Stimulated activated CD8-positive, alpha-beta memory T cell treated with anti-CD3 and anti-CD28 coated beads, Interleukin-4, amount 100 ng/mL, for 1 hour (primary cell): ENCODE data around the gene SLC9A5.

ENCODE experiments used
- DNase-seq, 2 donors: peaks; one replicate each; pipeline ENCODE4 v3.0.0-alpha.2; 2020; ENCODE audit warnings: low read depth in 2 of 2, low spot score in 1 of 2

Gene SLC9A5, protein sequence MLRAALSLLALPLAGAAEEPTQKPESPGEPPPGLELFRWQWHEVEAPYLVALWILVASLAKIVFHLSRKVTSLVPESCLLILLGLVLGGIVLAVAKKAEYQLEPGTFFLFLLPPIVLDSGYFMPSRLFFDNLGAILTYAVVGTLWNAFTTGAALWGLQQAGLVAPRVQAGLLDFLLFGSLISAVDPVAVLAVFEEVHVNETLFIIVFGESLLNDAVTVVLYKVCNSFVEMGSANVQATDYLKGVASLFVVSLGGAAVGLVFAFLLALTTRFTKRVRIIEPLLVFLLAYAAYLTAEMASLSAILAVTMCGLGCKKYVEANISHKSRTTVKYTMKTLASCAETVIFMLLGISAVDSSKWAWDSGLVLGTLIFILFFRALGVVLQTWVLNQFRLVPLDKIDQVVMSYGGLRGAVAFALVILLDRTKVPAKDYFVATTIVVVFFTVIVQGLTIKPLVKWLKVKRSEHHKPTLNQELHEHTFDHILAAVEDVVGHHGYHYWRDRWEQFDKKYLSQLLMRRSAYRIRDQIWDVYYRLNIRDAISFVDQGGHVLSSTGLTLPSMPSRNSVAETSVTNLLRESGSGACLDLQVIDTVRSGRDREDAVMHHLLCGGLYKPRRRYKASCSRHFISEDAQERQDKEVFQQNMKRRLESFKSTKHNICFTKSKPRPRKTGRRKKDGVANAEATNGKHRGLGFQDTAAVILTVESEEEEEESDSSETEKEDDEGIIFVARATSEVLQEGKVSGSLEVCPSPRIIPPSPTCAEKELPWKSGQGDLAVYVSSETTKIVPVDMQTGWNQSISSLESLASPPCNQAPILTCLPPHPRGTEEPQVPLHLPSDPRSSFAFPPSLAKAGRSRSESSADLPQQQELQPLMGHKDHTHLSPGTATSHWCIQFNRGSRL

DNA sequence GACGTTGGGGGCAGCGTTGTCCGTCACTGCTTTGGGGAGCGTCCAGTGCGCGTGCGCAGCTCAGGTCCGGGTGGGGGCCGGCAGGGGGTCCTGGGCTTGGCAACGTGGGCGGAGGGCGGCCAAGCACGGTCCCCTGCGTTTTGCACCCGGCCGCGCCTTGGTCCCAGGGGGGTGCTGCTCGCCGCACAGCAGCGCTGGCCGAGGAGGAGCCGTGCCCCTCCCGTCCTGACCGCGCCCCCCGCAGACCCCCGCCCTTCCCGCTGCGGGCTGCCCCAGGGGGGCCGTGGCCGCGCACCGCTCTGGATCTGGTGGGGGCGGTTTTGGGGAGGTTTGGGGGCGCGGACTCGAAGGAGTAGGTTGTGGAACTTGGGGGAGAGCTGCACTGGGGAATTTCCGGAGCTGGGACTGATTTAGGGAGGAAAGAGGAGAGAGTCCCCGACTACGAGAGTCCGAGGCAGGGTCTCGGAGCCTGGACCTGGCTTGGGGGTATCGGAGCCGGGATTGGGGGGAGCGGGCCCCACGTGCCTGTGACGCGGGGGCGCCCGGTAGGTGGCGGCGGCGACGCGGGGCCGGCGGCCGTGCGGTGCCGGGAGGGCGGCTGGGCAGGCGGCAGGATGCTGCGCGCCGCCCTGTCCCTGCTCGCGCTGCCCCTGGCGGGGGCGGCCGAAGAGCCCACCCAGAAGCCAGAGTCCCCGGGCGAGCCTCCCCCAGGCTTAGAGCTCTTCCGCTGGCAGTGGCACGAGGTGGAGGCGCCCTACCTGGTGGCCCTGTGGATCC, at the start of gene SLC9A5:
Gene SLC9A5 (plus strand): TSS at position 579 of the 777 bp plus-strand sequence. CDS start 36 bp downstream, at position 615.
- DNase-seq: no peak

DNA sequence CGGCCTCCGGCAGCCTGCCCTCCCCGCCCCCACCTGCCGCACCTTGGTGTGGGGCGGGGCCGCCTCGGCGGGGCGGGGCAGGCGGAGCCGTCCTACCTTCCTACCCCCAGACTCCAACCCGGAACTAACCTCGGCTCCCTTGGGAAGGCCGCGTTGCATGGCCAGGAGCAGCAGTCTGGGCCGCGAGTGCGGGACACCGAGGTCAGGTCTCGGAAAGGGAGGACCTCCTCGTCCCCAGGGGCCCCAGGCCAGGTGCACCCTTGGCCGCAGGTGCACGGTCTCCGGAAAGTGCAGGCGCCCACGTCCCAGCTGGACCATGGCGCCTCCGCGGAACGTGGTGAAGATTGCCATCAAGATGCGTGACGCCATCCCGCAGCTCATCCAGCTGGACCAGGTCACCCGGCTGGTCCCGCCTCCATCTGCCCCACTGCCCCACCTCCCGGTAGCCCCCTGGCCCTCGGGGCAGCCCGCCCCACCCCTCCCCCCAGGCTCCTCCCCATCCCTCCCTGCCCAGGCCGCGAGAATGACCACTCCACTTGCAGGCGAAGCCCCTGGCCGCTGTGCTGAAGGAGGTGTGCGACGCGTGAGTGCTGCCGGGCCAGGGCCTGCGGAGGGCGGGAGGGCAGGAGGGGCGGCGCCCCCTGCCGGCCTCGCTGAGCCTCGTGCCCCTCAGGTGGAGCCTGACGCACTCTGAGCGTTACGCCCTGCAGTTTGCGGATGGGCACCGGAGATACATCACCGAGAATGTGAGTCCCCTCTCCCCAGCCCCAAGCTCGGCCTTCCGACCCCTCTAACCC, 49.6 kb upstream of the SLC9A5 start, which contains the start of gene ELMO3:
Gene ELMO3 (plus strand): TSS at position 121 of the 797 bp plus-strand sequence. CDS start 196 bp downstream, at position 317.
- DNase-seq: no peak

DNA sequence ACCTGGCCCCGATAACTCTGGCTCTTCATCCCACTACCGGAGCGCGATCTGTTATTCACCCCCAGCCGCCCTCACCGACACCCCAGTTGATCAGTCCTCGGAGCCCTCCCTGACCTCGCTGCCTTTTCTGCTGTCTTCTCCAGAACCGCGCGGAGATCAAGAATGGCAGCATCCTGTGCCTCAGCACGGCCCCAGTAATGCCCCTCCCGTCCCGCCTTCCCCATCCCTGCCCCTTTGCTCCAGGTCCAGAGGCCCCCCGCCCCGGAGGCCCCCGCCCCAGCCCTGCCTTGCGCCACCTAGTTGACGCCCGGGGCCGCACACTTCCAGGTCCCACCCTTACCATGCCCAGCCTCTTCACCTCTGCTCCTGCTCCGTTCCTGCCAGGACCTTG, 49.0 kb upstream of the SLC9A5 start:
- no peak for DNase-seq

DNA sequence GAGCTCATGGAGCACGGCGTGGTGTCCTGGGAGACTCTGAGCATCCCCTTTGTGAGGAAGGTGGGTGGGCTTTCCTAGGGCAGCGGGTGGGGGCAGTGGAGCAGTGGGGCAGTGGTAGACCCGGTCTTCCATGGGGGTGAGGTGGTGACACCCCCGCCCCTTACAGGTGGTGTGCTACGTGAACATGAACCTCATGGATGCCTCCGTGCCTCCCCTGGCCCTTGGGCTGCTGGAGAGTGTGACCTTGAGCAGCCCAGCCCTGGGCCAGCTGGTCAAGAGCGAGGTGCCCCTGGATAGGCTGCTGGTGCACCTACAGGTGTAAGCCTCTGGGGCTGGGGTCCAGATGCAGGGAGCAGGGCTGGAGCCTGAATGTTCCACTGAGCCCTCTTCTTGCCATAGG, 48.3 kb upstream of the SLC9A5 start:
- DNase-seq: no peak

DNA sequence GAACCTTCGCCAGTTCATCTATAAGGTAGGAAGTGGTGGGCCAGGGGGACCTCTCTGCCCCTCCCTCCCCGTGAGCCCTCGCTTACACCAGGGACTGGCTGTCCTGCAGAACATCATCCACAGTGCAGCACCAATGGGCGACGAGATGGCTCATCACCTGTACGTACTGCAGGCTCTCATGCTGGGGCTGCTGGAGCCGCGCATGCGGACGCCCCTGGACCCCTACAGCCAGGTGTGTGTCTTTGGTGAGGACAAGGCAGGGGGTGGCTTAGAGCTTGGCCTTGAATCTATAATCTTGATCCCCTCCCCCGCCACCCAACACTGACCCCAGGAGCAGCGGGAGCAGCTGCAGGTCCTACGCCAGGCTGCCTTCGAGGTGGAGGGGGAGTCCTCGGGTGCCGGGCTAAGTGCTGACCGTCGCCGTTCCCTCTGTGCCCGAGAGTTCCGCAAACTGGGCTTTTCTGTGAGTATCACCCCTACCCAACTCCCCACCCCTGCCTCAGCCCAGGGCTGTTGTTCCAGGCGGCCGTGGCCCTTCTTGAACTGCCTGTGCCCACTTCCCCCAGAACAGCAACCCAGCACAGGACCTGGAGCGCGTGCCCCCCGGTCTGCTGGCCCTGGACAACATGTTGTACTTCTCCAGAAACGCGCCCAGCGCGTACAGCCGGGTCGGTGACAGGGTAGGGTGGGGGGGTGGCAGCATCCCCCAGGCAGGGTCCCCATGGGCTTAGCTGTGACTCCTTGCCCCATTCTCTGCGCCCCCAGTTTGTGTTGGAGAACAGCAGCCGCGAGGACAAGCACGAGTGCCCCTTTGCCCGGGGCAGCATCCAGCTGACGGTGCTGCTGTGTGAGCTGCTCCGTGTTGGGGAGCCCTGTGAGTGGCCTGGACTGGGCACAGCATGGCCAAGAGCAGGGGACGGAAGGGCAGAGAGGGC, 47.1 kb upstream of the SLC9A5 start:
- DNase-seq: no peak

DNA sequence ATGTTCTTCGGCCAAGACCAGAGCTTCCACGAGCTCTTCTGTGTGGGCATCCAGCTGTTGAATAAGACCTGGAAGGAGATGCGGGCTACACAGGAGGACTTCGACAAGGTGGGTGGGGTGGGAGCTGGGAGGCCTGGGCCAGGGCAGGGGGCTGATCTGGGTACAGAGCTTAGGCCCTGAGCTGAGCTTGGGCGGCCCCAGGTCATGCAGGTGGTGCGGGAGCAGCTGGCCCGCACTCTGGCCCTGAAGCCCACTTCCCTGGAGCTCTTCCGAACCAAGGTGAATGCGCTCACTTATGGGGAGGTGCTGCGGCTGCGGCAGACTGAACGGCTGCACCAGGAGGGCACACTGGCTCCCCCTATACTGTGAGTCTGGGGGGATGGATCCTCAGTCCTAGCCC, 46.4 kb upstream of the SLC9A5 start:
- no peak for DNase-seq

DNA sequence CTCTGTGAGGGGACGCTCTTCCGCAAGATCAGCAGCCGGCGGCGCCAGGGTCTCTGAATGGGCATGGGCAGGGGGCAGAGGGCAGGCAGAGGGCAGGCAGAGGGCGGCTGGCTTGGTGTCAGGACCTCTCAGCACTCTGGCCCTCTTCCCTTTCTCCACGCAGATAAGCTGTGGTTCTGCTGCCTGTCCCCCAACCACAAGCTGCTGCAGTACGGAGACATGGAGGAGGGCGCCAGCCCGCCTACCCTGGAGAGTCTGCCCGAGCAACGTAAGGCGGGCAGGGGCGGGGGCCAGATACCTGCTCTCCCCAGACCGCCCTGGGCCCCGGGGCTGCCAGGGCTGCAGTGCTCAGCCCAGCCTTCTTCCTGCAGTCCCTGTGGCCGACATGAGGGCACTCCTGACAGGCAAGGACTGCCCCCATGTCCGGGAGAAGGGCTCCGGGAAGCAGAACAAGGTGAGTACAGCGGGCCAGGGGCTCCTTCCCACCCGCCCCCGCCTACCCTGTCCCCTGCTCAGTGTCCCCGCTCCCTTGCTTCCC, 45.8 kb upstream of the SLC9A5 start:
- no peak for DNase-seq

DNA sequence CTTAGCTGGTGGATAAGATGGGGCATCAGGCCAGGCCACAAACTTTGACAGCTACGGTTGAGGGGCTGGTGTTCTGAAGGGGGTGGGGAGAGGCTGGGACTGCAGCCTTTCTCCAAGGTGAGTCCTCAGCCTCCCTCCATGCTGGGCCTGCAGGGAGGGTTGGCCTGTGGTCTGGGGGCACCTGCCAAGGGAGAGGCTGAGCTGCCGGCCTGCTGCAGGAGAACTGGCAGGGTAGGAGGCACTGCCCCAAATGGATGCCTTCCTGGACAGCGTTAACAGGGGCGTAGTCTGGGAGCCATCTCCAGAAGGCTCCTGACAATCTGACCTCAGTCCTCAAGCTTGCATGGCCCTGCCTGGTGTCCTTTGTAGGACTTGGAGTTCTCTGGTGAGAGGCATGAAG, 44.7 kb upstream of the SLC9A5 start:
- DNase-seq: no peak

DNA sequence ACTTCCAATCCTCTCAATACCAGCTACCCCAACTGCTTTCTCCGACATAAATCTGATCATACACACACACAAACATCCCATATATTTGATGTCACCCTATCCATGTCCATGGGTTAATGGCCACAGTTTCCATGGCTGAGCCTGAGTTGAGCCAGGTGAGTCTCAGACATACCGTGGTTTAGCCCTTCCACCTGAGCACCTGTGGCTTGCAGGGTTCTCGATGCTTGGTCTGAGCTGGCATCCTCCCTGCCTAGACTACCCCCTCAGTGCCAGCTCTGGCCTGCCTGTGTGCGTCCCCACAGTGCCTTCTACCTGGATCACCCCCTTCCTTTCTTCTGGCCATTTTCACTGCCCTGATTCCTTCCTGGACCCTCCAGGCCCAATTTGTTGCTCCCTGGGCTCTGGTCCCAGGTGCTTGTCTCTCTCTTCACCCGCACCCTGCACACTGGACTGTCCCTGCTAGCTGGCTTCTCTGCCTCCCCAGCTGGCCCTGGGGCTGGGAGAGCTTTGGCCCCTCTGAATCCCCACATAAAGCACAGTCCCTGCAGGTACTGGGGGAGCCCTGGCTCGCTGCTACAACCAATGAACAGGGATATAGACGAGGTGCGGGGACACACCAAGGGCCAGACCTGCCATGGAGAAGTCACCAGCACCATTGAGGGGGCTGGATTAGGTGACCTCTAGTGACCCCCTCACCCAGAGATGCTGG, 42.5 kb upstream of the SLC9A5 start:
- no peak for DNase-seq

DNA sequence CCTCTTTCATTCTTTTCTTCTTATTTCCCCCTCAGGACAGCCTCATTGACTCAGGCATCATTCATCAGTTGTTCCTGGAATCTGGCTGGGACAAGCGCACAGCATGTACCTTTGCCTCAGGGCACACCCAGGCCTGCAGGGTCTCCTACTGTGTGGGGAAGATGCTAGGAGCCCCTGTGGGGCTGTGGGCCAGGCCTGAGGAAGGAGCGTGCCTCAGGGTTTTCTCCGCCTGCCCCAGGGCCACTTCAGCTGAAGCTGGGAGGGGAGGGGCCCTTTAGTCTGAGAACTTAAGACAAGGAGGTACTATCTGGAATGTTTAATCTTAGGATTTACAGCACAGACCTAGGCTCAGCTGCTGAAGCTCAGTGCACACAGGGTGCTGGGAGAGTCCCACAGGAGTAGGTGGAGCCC, 41.9 kb upstream of the SLC9A5 start:
- no peak for DNase-seq

DNA sequence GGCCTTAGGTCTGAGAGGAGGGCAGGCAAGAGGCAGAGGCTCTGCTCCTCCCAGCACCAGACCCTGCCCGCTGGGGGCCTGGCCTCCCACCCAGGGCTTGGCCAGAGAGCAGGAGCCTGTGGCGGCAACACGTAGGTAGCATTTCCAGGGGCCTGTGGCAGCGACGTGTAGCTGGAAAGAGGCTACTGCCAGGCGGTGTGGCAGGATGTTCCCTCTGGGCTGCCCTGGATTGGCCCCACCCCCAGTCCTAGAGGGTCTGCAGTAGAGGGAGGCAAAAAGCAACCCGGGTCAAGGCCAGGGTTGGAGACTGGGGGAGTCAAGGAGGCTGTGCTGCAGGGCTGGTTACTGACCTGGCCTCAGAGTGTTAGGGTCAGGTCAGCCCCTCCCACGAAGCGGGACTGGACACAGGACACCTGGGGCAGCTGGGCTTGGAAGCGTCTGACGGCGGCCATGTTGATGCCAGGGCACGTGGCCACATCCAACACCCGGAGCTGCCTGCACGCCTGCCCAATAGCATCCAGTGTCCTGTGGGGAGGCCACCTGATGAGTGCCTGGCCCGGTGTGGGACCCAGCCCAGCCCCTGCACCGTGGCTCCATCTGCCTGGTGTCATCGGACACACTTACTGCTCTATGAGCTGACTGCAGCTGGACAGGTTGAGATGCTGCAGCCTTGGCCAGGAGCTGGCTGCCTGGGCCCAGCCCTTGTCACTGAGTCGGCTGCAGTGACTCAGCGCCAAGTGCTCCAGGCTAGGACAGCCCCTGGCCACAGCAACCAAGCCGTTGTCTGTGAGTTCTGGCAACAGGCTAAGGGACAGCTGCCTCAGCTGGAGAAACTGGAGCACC, 41.3 kb upstream of the SLC9A5 start:
- DNase-seq: no peak

DNA sequence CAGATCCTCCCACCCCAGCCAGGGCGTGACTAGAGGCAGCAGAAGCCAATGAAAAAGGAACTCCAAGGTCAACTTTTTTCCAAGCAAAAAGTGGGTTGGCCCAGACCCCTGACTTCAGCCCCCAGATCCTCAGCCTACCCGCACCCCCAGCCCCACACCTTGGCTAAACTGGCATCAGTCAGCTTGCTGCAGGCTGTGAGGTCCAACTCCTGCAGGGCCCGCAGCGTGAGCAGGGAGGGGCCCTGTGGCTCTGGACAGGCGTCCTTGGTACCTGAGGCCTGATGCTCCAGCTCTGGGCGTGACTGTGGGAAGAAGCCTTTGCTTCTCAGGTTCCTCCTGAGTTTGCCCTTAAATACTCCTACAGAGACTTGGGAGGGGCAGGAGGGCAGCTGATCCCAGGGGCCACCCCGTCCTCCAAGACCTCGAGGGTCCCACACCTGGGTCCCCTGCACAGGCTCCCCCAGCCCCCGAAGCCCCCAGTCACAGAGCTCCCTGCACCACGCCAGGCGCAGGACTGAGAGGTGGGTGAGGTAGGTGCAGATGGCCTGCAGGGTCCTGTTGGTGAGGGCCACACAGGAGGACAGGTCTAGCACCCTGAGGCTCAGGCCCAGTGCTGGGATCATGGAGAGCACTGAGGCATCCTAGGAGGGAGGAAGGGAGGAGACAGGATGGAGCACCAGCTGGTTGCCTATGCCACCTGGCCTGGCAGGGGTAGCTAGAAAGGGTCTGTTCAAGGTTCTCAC, 40.5 kb upstream of the SLC9A5 start:
- DNase-seq: no peak

DNA sequence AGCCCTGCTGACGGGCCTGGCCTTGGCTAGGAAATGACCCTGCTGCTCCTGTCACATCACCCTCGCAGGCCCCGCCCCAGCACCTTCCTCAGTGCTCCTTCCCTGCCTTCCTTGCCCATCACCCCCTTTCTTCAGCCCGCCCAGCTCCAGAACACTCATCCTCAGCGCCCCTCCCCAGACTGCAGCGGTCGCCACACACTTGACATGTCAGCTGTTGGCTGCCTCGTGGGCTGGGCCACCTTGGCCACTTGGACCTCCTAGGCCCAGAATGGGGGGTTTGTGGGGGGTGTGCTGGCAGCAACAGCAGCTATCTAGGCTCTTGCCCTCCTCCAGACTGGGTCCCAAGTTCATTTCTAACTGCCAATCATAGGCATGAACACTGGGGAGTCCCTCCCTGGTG, 39.2 kb upstream of the SLC9A5 start:
- no peak for DNase-seq

DNA sequence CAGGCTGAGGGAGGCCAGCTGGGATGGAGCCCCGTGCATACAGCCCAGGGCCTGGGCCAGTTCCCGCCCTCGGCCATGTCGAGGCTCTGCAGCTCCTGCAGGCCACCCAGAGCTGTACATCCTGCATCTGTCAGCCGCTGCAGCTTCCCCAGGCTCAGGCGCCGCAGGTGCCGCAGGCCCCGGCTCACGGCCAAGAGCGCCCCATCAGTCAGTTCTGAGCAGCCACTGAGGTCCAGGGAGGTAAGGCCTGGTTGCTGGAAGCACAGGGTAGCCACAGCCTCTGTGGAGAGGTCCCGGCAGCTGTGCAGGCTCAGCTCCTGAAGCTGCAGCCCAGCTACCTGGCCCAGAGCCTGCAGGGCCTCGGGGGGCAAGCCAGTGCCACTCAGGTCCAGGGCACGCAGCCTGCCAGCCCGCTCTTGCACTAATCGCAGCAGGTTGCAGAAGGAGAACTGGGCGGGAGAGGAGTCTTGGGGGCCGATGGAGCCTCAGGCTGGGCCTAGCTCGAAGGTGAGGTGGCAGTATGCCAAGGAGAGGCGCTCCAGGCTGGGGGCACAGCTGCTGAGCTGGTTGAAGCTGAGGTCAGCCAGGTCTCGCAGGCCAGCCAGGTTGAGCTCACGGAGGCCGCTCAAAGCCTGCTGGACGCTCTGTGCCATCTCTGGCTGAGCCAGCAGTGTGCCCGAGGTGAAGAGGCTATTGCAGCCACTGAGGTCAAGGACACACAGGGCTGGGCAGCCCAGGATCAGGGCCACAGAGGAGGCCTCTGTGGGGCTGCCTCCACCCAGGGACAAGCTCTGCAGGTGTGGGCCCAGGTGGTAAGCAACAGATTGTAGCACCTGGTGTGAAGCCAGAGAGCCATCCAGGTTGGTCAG, 38.5 kb upstream of the SLC9A5 start:
- DNase-seq: no peak

DNA sequence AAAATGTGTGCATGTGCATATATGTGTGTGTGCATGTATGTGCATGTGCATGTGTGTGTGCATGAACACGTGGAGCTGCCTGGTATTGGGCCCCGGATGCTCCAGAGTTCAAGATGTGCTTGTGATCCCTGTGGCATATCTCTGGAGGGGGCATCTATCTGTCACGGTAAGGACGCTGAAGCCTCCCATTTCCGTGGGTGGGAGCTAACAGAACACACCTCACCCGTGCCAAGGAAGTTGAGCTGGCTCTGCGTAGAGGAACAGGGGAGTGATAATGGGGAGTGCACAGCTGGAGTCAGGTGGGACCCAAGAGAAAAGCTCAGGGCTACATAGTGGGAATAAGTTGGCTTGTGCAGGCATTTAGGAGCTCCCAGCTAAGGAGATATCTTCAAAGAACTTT, 37.1 kb upstream of the SLC9A5 start:
- DNase-seq: no peak

DNA sequence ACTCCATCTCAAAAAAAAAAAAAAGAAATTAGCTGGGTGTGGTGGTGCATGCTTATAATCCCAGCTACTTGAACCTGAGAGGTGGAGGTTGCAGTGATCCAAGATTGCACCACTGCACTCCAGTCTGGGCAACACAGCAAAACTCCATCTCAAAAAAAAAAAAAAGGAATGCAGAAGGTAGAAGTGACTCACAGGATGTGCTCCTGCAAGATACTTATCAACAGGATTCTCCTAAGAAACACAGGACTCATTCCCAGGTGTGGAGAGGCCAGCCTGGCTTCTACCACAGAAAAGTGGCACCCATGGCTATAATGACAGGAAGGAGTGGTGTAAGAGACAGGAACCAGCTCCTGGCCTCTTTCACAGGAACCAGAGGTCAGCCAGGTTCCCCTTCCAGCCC, 36.0 kb upstream of the SLC9A5 start:
- no peak for DNase-seq
